Retinal pigment epithelial cell (primary cell): ENCODE results near the gene TMEM214.

Experiments
- DNase-seq: peaks from one replicate; pipeline ENCODE4 v3.0.0-alpha.2; 2010; ENCODE audit warnings: low read depth
- H3K4me3 ChIP-seq: 2 replicates; pipeline ENCODE4 v1.5.1; 2011; ENCODE audit warnings: mild to moderate bottlenecking, low read length, control low read depth, moderate library complexity
- CTCF ChIP-seq: conservative IDR thresholded peaks from 2 replicates; pipeline ENCODE4 v1.5.1; 2011; ENCODE audit warnings: low read depth, low read length, control low read depth, inconsistent platforms

TMEM214 gene

GRCh38 chr2:27009716-27010115 lies 23.0 kb upstream of the TMEM214 start:
- no peak for DNase-seq
- TF ChIP-seq CTCF: no peak
- no peak overlapping the region for H3K4me3 ChIP-seq

- H3K4me3 ChIP-seq: no peak overlapping the region
- TF ChIP-seq CTCF: no peak
- no peak for DNase-seq
Measured at GRCh38 chr2:27010139-27010538, 22.6 kb upstream of the TMEM214 start.

GRCh38 chr2:27013738-27014137 lies 19.0 kb upstream of the TMEM214 start:
- DNase-seq: no peak
- H3K4me3 ChIP-seq: no peak overlapping the region
- no peak for TF ChIP-seq CTCF

- no peak for TF ChIP-seq CTCF
- no peak overlapping the region for H3K4me3 ChIP-seq
- no peak for DNase-seq
Measured at GRCh38 chr2:27014771-27015433, 17.9 kb upstream of the TMEM214 start.

- no peak overlapping the region for H3K4me3 ChIP-seq
- peak; percentile 73 for TF ChIP-seq CTCF
- no peak for DNase-seq
Measured at GRCh38 chr2:27016801-27017325, 15.9 kb upstream of the TMEM214 start.

- no peak for TF ChIP-seq CTCF
- DNase-seq: no peak
- H3K4me3 ChIP-seq: no peak overlapping the region
Measured at GRCh38 chr2:27018142-27018541, 14.6 kb upstream of the TMEM214 start.

- H3K4me3 ChIP-seq: no peak overlapping the region
- no peak for TF ChIP-seq CTCF
- no peak for DNase-seq
Measured at GRCh38 chr2:27019459-27019858, 13.3 kb upstream of the TMEM214 start.
